Keratinocyte (primary cell): ENCODE data around the gene SMYD3. TPM values are rescaled to one million over a fixed set of nuclear protein-coding genes. Genes with fewer than 3 reads are reported as not detected.
"Not testable (repeated sequence)": the region's sequence is repeated elsewhere in the genome, so short reads cannot be mapped to it uniquely, and the experiment has no call there.

Experiments
- DNase-seq: peaks from one replicate; pipeline ENCODE4 v3.0.0-alpha.2; 2011; ENCODE audit warnings: low read depth, missing footprints, low spot score
- FAIRE-seq: peaks from 2 replicates; lab custom pipeline; 2011; peaks lifted over from hg19 to GRCh38; lab: Jason Lieb, UNC
- H2AFZ ChIP-seq: 2 replicates; pipeline ENCODE4 v1.6.0; 2012; ENCODE audit warnings: low read length, control low read depth, inconsistent platforms; ENCODE audit not compliant: control insufficient read depth
- H3K27ac ChIP-seq: 2 replicates; pipeline ENCODE4 v1.5.1; 2011; ENCODE audit warnings: low read length; ENCODE audit not compliant: control insufficient read depth, insufficient read depth
- H3K27me3 ChIP-seq: 3 replicates; pipeline ENCODE4 v1.6.0; 2011; ENCODE audit warnings: low read length; ENCODE audit not compliant: control insufficient read depth, insufficient read depth; ENCODE audit errors: extremely low read depth
- H3K36me3 ChIP-seq, 2 experiments: 2 replicates in 1 of 2; 3 replicates in 1 of 2; pipeline ENCODE4 v1.5.1; 2011; ENCODE audit warnings: low read length in 2 of 2, mild to moderate bottlenecking in 1 of 2; ENCODE audit not compliant: control insufficient read depth in 2 of 2, insufficient read depth in 2 of 2; ENCODE audit errors: extremely low read depth in 1 of 2
- H3K4me1 ChIP-seq: 3 replicates; pipeline ENCODE4 v1.5.1; 2011; ENCODE audit warnings: low read length; ENCODE audit not compliant: control insufficient read depth, insufficient read depth; ENCODE audit errors: extremely low read depth
- H3K4me2 ChIP-seq: 3 replicates; pipeline ENCODE4 v1.6.0; 2011; ENCODE audit warnings: low read depth, low read length; ENCODE audit not compliant: control insufficient read depth, insufficient read depth; ENCODE audit errors: extremely low read depth
- H3K4me3 ChIP-seq, 3 experiments: fragments of 200-600 bp in 1 of 3; sonication (generic) in 1 of 3; 2 replicates in 2 of 3; 3 replicates in 1 of 3; pipeline ENCODE4 v1.5.1; 2011 to 2016; ENCODE audit warnings: low read length in 3 of 3, mild to moderate bottlenecking in 3 of 3, control low read depth in 2 of 3, inconsistent platforms in 1 of 3, low read depth in 1 of 3, mixed read lengths in 1 of 3, mixed run types in 1 of 3, moderate library complexity in 1 of 3; ENCODE audit not compliant: control insufficient read depth in 2 of 3, insufficient read depth in 2 of 3; ENCODE audit errors: extremely low read depth in 1 of 3
- H3K79me2 ChIP-seq: 2 replicates; pipeline ENCODE4 v1.6.0; 2012; ENCODE audit warnings: low read length; ENCODE audit not compliant: control insufficient read depth, insufficient read depth
- H3K9ac ChIP-seq: 3 replicates; pipeline ENCODE4 v1.6.0; 2011; ENCODE audit warnings: low read length; ENCODE audit not compliant: control insufficient read depth, insufficient read depth; ENCODE audit errors: extremely low read depth
- H3K9me1 ChIP-seq: 3 replicates; pipeline ENCODE4 v1.6.0; 2011; ENCODE audit warnings: low read length; ENCODE audit not compliant: control insufficient read depth, insufficient read depth; ENCODE audit errors: extremely low read depth
- H3K9me3 ChIP-seq: 2 replicates; pipeline ENCODE4 v1.5.1; 2012; ENCODE audit warnings: low read depth, low read length; ENCODE audit not compliant: control insufficient read depth
- H4K20me1 ChIP-seq: 3 replicates; pipeline ENCODE4 v1.6.0; 2011; ENCODE audit warnings: low read length; ENCODE audit not compliant: control insufficient read depth, insufficient read depth; ENCODE audit errors: extremely low read depth
- EZH2 ChIP-seq: IDR thresholded peaks from one replicate; pipeline ENCODE4 v1.6.1; 2012; ENCODE audit warnings: inconsistent platforms, mild to moderate bottlenecking, low read length, moderate library complexity
- dilution Hi-C: fragments of 300-500 bp; cut with MboI; formaldehyde crosslinking; loops from one replicate; pipeline ENCODE4 v1.7.0; 2020; ENCODE audit warnings: low sequenced_read_pairs; ENCODE audit not compliant: extremely low pct_ligation_motif_present
- polyA plus RNA-seq, 5 experiments: library from polyadenylated mRNA; depleted of rRNA in 3 of 5; stranded (reverse) in 3 of 5; stranded (forward) in 1 of 5; unstranded in 1 of 5; fragments of >200 nt; gene quantifications; 1 replicate in 1 of 5; 2 replicates in 3 of 5; 3 replicates in 1 of 5; pipeline versions ENCODE4 v1.2.1 to v1.2.3, GENCODE V29; 2011 to 2012; ENCODE audit warnings: missing spikeins in 2 of 5, low read depth in 1 of 5, low replicate concordance in 1 of 5
- TF ChIP-seq, protein P1 (sequence below), 3 experiments: IDR thresholded peaks in 1 of 3; conservative IDR thresholded peaks in 1 of 3; optimal IDR thresholded peaks in 1 of 3; 2 replicates in 2 of 3; 3 replicates in 1 of 3; pipeline versions ENCODE3 to v1.5.1; 2011; ENCODE audit warnings: low read length in 3 of 3, mild to moderate bottlenecking in 3 of 3, moderate library complexity in 2 of 3, control low read depth in 1 of 3, inconsistent platforms in 1 of 3; ENCODE audit not compliant: insufficient read depth in 2 of 3; ENCODE audit errors: extremely low read depth in 1 of 3

SMYD3 gene
- polyA plus RNA-seq, 1 donor (not counting 4 experiments of a cell fraction or from before 2014, with no cell fraction given), result 31.0 TPM

- DNase-seq, result no peak
- dilution Hi-C loops, result no loop called here
- Histone ChIP-seq H3K4me3 (no peak overlapping the region), H3K9me3 (no peaks in the 10 kb centered on the region), H3K36me3 (no peaks in the 10 kb centered on the region), H3K4me1 (no peaks in the 10 kb centered on the region), H3K9ac (no peak overlapping the region), H3K27ac (no peak overlapping the region), H4K20me1 (no peaks in the 10 kb centered on the region), H2AFZ (no peak overlapping the region), H3K27me3 (no peaks in the 10 kb centered on the region), H3K4me2 (no peak overlapping the region), H3K9me1 (no peaks in the 10 kb centered on the region), H3K79me2 (no peaks in the 10 kb centered on the region)
- TF ChIP-seq EZH2, result no peak
- TF ChIP-seq, protein P1, sequence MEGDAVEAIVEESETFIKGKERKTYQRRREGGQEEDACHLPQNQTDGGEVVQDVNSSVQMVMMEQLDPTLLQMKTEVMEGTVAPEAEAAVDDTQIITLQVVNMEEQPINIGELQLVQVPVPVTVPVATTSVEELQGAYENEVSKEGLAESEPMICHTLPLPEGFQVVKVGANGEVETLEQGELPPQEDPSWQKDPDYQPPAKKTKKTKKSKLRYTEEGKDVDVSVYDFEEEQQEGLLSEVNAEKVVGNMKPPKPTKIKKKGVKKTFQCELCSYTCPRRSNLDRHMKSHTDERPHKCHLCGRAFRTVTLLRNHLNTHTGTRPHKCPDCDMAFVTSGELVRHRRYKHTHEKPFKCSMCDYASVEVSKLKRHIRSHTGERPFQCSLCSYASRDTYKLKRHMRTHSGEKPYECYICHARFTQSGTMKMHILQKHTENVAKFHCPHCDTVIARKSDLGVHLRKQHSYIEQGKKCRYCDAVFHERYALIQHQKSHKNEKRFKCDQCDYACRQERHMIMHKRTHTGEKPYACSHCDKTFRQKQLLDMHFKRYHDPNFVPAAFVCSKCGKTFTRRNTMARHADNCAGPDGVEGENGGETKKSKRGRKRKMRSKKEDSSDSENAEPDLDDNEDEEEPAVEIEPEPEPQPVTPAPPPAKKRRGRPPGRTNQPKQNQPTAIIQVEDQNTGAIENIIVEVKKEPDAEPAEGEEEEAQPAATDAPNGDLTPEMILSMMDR (optimal IDR thresholded peaks at IDR 0.05 in 1 of 3, IDR thresholded peaks at IDR 0.05 in 1 of 3, conservative IDR thresholded peaks at IDR 0.05 in 1 of 3; ENCODE audit: extremely low read depth in 1 of 3, insufficient read depth in 2 of 3, low read length in 3 of 3), result no peak
- FAIRE-seq, result no peak
These were observed 730.9 kb downstream of the SMYD3 start for GRCh38 chr1:245776139-245776538.

- DNase-seq, H3K4me3 ChIP-seq, dilution Hi-C loops, H3K9ac ChIP-seq, FAIRE-seq, H3K79me2 ChIP-seq, H3K4me2 ChIP-seq, H4K20me1 ChIP-seq, H3K27ac ChIP-seq, H3K9me1 ChIP-seq, H3K4me1 ChIP-seq, H3K36me3 ChIP-seq, H3K27me3 ChIP-seq, H3K9me3 ChIP-seq, H2AFZ ChIP-seq: not testable (repeated sequence)
These were observed 732.1 kb downstream of the SMYD3 start for GRCh38 chr1:245774931-245775330.

DNA sequence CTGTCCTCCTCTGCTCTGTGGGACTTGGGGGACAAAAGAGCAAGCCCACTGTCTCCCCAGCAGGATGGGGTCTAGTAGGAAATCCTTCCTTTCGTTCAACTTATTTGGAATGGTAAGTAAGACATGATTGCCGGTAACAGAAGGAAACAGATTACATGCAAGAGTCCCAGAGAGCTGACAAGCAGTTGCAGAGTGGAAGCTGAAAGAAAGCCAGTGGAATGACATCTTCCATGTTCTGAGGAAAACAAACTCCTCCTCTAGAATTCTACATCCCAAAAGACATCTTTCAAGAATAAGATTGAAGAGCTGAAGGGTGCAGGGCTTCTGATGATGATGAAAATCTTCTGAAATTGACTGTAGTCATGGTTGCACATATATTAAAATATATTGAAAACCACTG lies 732.9 kb downstream of the SMYD3 start:
- FAIRE-seq, result no peak
- Histone ChIP-seq H3K36me3 (no peaks in the 10 kb centered on the region), H3K4me2 (no peak overlapping the region), H3K9ac (no peak overlapping the region), H3K79me2 (no peaks in the 10 kb centered on the region), H3K27me3 (no peaks in the 10 kb centered on the region), H3K27ac (no peak overlapping the region), H2AFZ (no peak overlapping the region), H3K4me1 (no peaks in the 10 kb centered on the region), H4K20me1 (no peaks in the 10 kb centered on the region), H3K9me3 (no peaks in the 10 kb centered on the region), H3K4me3 (no peak overlapping the region), H3K9me1 (no peaks in the 10 kb centered on the region)
- TF ChIP-seq EZH2, result no peak
- TF ChIP-seq, protein P1 (optimal IDR thresholded peaks at IDR 0.05 in 1 of 3, IDR thresholded peaks at IDR 0.05 in 1 of 3, conservative IDR thresholded peaks at IDR 0.05 in 1 of 3; ENCODE audit: extremely low read depth in 1 of 3, insufficient read depth in 2 of 3, low read length in 3 of 3), result no peak
- DNase-seq, result no peak
- dilution Hi-C loops, result no loop called here
